Neuronal stem cell (in vitro differentiated cells): ENCODE data around the gene NAP1L1.

Experiments used
- DNase-seq: peaks from one replicate; pipeline ENCODE4 v3.0.0-alpha.2; 2013; ENCODE audit warnings: low spot score
- H2AFZ ChIP-seq: one replicate; pipeline ENCODE4 v1.6.1; 2013; ENCODE audit warnings: mild to moderate bottlenecking, low read length, inconsistent platforms
- H2AK5ac ChIP-seq: 2 replicates; pipeline ENCODE4 v1.6.1; 2013; ENCODE audit warnings: low read depth, mild to moderate bottlenecking, inconsistent platforms, low read length, moderate library complexity, mixed read lengths
- H2BK120ac ChIP-seq: 2 replicates; pipeline ENCODE4 v1.6.1; 2013; ENCODE audit warnings: low read depth, mild to moderate bottlenecking, inconsistent platforms, low read length, moderate library complexity, mixed read lengths
- H2BK12ac ChIP-seq: one replicate; pipeline ENCODE4 v1.6.1; 2013; ENCODE audit warnings: low read length, inconsistent platforms
- H2BK15ac ChIP-seq: 2 replicates; pipeline ENCODE4 v1.6.1; 2013; ENCODE audit warnings: mild to moderate bottlenecking, low read length, inconsistent platforms, mixed read lengths
- H2BK5ac ChIP-seq: one replicate; pipeline ENCODE4 v1.6.1; 2013; ENCODE audit warnings: inconsistent platforms, mild to moderate bottlenecking, low read length, moderate library complexity
- H3K14ac ChIP-seq: one replicate; pipeline ENCODE4 v1.6.1; 2013; ENCODE audit warnings: low read length, inconsistent platforms
- H3K18ac ChIP-seq: 2 replicates; pipeline ENCODE4 v1.6.1; 2013; ENCODE audit warnings: low read length, inconsistent platforms
- H3K23ac ChIP-seq: 2 replicates; pipeline ENCODE4 v1.6.1; 2013; ENCODE audit warnings: low read depth, mild to moderate bottlenecking, mixed read lengths, low read length, inconsistent platforms; ENCODE audit not compliant: poor library complexity
- H3K27ac ChIP-seq: replicated peaks from 3 replicates; pipeline ENCODE4 v1.5.1; 2013; ENCODE audit warnings: low read length, inconsistent platforms
- H3K27me3 ChIP-seq, 3 experiments: 2 replicates each; pipeline ENCODE4 v1.6.1; 2013; ENCODE audit warnings: low read length in 3 of 3, mild to moderate bottlenecking in 2 of 3, inconsistent platforms in 1 of 3, low read depth in 1 of 3, mixed read lengths in 1 of 3, moderate library complexity in 1 of 3; ENCODE audit not compliant: control insufficient read depth in 3 of 3, insufficient read depth in 3 of 3
- H3K36me3 ChIP-seq, 2 donors: replicated peaks in 1 of 2; 2 replicates each; pipeline ENCODE4 v1.6.1; 2013; ENCODE audit warnings: low read length in 2 of 2; ENCODE audit not compliant: control insufficient read depth in 2 of 2, insufficient read depth in 2 of 2
- H3K4ac ChIP-seq: 2 replicates; pipeline ENCODE4 v1.6.1; 2013; ENCODE audit warnings: inconsistent platforms, mild to moderate bottlenecking, low read length, moderate library complexity
- H3K4me1 ChIP-seq, 2 donors: 1 replicate in 1 of 2; 2 replicates in 1 of 2; pipeline ENCODE4 v1.6.1; 2013; ENCODE audit warnings: low read length in 2 of 2, low read depth in 1 of 2; ENCODE audit not compliant: control insufficient read depth in 2 of 2, insufficient read depth in 1 of 2
- H3K4me2 ChIP-seq: one replicate; pipeline ENCODE4 v1.6.1; 2013; ENCODE audit warnings: mild to moderate bottlenecking, low read length, inconsistent platforms; ENCODE audit not compliant: insufficient read depth, poor library complexity, severe bottlenecking
- H3K4me3 ChIP-seq, 2 donors: 2 replicates each; pipeline ENCODE4 v1.5.1; 2013; ENCODE audit warnings: low read length in 2 of 2, mild to moderate bottlenecking in 2 of 2, inconsistent platforms in 1 of 2, moderate library complexity in 1 of 2
- H3K79me1 ChIP-seq: one replicate; pipeline ENCODE4 v1.6.1; 2013; ENCODE audit warnings: low read depth, mild to moderate bottlenecking, inconsistent platforms, low read length, moderate library complexity
- H3K9ac ChIP-seq: one replicate; pipeline ENCODE4 v1.6.1; 2013; ENCODE audit warnings: mild to moderate bottlenecking, low read depth, low read length, inconsistent platforms; ENCODE audit not compliant: poor library complexity
- H3K9me3 ChIP-seq, 2 donors: replicated peaks in 1 of 2; 2 replicates each; pipeline versions ENCODE3 to v1.6.1; 2013; ENCODE audit warnings: low read length in 2 of 2, mild to moderate bottlenecking in 2 of 2, inconsistent platforms in 1 of 2, low read depth in 1 of 2, mixed read lengths in 1 of 2, moderate library complexity in 1 of 2; ENCODE audit not compliant: control insufficient read depth in 2 of 2, insufficient read depth in 1 of 2
- H4K8ac ChIP-seq: one replicate; pipeline ENCODE4 v1.6.1; 2013; ENCODE audit warnings: low read depth, mild to moderate bottlenecking, inconsistent platforms, low read length, moderate library complexity
- H4K91ac ChIP-seq: one replicate; pipeline ENCODE4 v1.6.1; 2013; ENCODE audit warnings: low read length, low read depth, mild to moderate bottlenecking, inconsistent platforms; ENCODE audit not compliant: poor library complexity
- WGBS, 2 donors: extraction: QIAGEN DNeasy Blood & Tissue Kit; methylation state at CpG; one replicate each; pipeline ENCODE4 v1.1.7; 2013; ENCODE audit warnings: missing lambda C conversion rate in 2 of 2, mixed read lengths in 1 of 2; ENCODE audit not compliant: insufficient read length in 2 of 2, insufficient replicate concordance in 1 of 2; ENCODE audit errors: extremely low coverage in 2 of 2; 5-methylcytosine and 5-hydroxymethylcytosine counted together

NAP1L1 gene

DNA sequence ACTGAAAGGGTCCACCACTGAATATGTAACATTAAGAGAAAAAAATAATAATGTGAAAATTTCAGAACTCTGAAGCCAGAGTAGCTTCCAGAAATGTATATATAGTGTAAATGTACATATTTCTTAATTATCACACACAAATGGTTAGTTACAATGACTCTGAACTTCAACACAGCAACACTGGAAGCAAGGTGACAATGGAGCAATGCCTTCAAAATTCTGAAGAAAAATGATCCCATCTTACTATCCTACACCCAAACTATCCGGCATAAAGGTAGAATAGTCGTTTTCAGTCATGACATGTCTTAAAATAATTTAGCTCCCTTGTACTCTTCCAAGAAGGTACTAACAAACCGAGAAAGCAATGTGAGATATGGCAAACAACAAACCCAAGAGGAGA lies 11.9 kb downstream of the NAP1L1 start:
- H3K18ac ChIP-seq: no peak overlapping the region
- H4K8ac ChIP-seq: no peak overlapping the region
- peaks cover 0 to 1% of the 10 kb centered on the region in 2 donors for H3K4me1 ChIP-seq
- no peak overlapping the region for H2AFZ ChIP-seq
- H3K36me3 ChIP-seq: peaks cover 2 to 99% of the 10 kb centered on the region in 2 donors
- no peak overlapping the region for H3K4me2 ChIP-seq
- H3K23ac ChIP-seq: no peak overlapping the region
- H3K9me3 ChIP-seq: peaks cover 0 to 16% of the 10 kb centered on the region in 2 donors
- H2BK15ac ChIP-seq: no peak overlapping the region
- H2BK5ac ChIP-seq: no peak overlapping the region
- no peak overlapping the region for H2BK120ac ChIP-seq
- WGBS, 2 donors: no CpG with 5 or more reads among the region's 3 CpGs
- no peak overlapping the region for H3K4me3 ChIP-seq
- no peak overlapping the region for H3K27ac ChIP-seq
- no peak overlapping the region for H3K9ac ChIP-seq
- H4K91ac ChIP-seq: no peak overlapping the region
- H3K4ac ChIP-seq: no peak overlapping the region
- H2BK12ac ChIP-seq: no peak overlapping the region
- no peak for DNase-seq
- no peak overlapping the region for H2AK5ac ChIP-seq
- peaks cover 2% of the 10 kb centered on the region for H3K79me1 ChIP-seq
- H3K14ac ChIP-seq: no peak overlapping the region
- no peaks in the 10 kb centered on the region for H3K27me3 ChIP-seq

DNA sequence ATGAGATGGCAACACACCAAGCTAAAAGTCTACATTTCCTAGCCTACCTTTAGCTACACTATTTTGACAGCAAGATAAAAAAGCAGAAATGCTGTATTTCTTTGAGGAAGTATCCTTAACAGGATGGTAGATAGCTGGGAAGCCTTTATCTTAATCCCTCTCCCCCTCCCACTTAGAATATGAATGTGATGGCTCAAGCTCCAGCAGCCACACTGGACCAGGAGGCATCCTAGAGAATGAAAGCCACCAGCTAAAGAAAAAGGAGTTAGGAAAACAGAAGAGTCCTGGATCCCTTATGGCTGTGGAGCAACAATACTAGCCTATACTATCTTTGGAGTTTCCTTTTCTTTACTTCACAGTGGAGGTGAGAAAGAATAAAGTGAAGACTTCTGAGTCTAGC lies 15.1 kb downstream of the NAP1L1 start:
- H2BK120ac ChIP-seq: no peak overlapping the region
- H3K4ac ChIP-seq: no peak overlapping the region
- no peak for DNase-seq
- H3K14ac ChIP-seq: no peak overlapping the region
- H2AFZ ChIP-seq: no peak overlapping the region
- no peak overlapping the region for H3K4me2 ChIP-seq
- H4K8ac ChIP-seq: no peak overlapping the region
- H3K27ac ChIP-seq: no peak overlapping the region
- no peak overlapping the region for H3K9ac ChIP-seq
- no peak overlapping the region for H2AK5ac ChIP-seq
- H4K91ac ChIP-seq: no peak overlapping the region
- H3K79me1 ChIP-seq: no peaks in the 10 kb centered on the region
- H2BK12ac ChIP-seq: no peak overlapping the region
- no peak overlapping the region for H2BK5ac ChIP-seq
- H3K36me3 ChIP-seq: peaks cover 2 to 100% of the 10 kb centered on the region in 2 donors
- no peak overlapping the region for H3K23ac ChIP-seq
- H2BK15ac ChIP-seq: no peak overlapping the region
- H3K9me3 ChIP-seq: peaks cover 0 to 40% of the 10 kb centered on the region in 2 donors
- H3K4me1 ChIP-seq: peaks cover 0 to 1% of the 10 kb centered on the region in 2 donors
- H3K4me3 ChIP-seq: no peak overlapping the region
- H3K18ac ChIP-seq: no peak overlapping the region
- H3K27me3 ChIP-seq: no peaks in the 10 kb centered on the region

DNA sequence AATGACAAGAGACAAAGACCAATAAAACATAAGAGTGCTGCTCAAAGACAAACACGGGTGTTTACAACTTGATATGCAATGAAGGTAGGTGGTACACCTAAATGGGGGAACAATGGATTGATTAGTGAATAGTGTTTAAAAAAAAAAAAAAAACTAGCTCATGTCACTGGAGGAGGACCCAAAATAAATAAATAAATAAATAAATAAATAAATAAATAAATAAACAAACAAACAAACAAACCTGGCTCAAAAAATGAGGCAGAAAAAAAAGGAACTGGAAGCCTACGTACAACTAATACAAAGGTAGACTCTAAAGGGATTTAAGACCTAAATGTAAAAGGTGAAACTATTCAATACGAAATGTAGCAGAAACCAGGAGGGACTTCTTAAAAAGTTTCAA lies 18.6 kb downstream of the NAP1L1 start:
- Histone ChIP-seq H3K4me2 (no peak overlapping the region), H3K23ac (no peak overlapping the region), H3K4me1 (peaks cover 0 to 4% of the 10 kb centered on the region in 2 donors), H3K36me3 (peaks cover 11 to 100% of the 10 kb centered on the region in 2 donors), H3K18ac (no peak overlapping the region), H2BK5ac (no peak overlapping the region), H4K8ac (no peak overlapping the region), H2BK12ac (no peak overlapping the region), H2AFZ (no peak overlapping the region), H3K4ac (no peak overlapping the region), H2AK5ac (no peak overlapping the region), H3K14ac (no peak overlapping the region), H3K4me3 (no peak overlapping the region), H4K91ac (no peak overlapping the region), H3K79me1 (peaks cover 3% of the 10 kb centered on the region), H2BK120ac (no peak overlapping the region), H3K27ac (no peak overlapping the region), H3K9ac (no peak overlapping the region), H3K27me3 (no peaks in the 10 kb centered on the region), H2BK15ac (no peak overlapping the region), H3K9me3 (peaks cover 0 to 30% of the 10 kb centered on the region in 2 donors)
- no CpG with 5 or more reads among the region's 3 CpGs for WGBS, 2 donors
- DNase-seq: no peak

DNA sequence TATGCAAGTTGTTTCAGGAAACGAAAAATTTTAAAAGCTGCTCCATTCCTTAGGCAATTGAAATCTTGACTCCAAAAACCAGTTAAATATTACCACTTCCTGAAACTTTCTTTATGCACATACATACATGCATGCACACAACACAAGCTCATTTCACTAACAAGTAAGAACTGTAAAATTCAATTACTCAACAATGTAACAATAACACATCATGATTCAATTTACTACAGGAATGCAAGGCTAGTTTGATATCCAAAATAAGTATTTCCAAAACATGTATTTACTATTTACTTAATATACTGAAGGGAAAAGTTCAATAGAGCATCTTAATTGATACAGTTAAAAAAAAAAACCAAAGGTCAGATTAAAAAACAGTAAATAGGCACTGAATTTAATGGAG lies 19.6 kb downstream of the NAP1L1 start:
- Histone ChIP-seq H2BK12ac (no peak overlapping the region), H3K9me3 (peaks cover 0 to 30% of the 10 kb centered on the region in 2 donors), H3K36me3 (peaks cover 11 to 100% of the 10 kb centered on the region in 2 donors), H3K9ac (no peak overlapping the region), H3K4me2 (no peak overlapping the region), H2BK120ac (no peak overlapping the region), H2BK15ac (no peak overlapping the region), H3K23ac (no peak overlapping the region), H2BK5ac (no peak overlapping the region), H3K27me3 (no peaks in the 10 kb centered on the region), H3K4me1 (peaks cover 0 to 3% of the 10 kb centered on the region in 2 donors), H2AK5ac (no peak overlapping the region), H4K91ac (no peak overlapping the region), H3K4ac (no peak overlapping the region), H3K27ac (no peak overlapping the region), H4K8ac (no peak overlapping the region), H3K18ac (no peak overlapping the region), H3K4me3 (no peak overlapping the region), H3K14ac (no peak overlapping the region), H3K79me1 (peaks cover 5% of the 10 kb centered on the region), H2AFZ (no peak overlapping the region)
- WGBS, 2 donors: no CpG with 5 or more reads among the region's 1 CpG
- DNase-seq: no peak
